ENCODE data around the gene BFSP2.

DNA sequence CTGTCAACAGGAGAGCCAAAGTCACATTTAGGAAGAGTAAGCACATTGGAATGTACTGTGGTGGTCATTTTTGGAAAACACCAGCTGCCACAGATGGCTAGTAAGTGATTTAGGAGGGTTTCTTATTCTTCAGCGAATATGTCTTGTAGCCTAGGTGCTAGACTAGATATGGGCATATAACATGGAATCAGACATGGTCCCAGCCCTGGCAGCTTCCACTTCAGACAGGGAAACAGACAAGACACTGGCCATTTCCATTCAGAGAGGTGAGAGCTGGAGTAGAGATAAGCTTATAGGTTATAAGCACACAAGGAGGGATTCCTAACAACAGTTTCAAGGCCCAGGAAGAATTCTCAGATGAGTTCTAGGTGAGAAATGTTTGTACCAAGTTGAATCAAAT, 28.2 kb upstream of the BFSP2 start:
- TF ChIP-seq, protein P1, sequence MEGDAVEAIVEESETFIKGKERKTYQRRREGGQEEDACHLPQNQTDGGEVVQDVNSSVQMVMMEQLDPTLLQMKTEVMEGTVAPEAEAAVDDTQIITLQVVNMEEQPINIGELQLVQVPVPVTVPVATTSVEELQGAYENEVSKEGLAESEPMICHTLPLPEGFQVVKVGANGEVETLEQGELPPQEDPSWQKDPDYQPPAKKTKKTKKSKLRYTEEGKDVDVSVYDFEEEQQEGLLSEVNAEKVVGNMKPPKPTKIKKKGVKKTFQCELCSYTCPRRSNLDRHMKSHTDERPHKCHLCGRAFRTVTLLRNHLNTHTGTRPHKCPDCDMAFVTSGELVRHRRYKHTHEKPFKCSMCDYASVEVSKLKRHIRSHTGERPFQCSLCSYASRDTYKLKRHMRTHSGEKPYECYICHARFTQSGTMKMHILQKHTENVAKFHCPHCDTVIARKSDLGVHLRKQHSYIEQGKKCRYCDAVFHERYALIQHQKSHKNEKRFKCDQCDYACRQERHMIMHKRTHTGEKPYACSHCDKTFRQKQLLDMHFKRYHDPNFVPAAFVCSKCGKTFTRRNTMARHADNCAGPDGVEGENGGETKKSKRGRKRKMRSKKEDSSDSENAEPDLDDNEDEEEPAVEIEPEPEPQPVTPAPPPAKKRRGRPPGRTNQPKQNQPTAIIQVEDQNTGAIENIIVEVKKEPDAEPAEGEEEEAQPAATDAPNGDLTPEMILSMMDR (IDR thresholded peaks at IDR 0.05), result no peak
- TF ChIP-seq POLR2A (IDR thresholded peaks at IDR 0.05), result no peak
